IgD-negative memory B cell (primary cell): ENCODE results near the gene TRIM5. TPM values are rescaled to one million over a fixed set of nuclear protein-coding genes. Genes with fewer than 3 reads are reported as not detected.
A peak's percentile ranks its signal among the peaks of the same experiment; 100 is the strongest.

Experiments used
- H3K27ac Mint-ChIP-seq, 3 donors: one replicate each; pipeline ENCODE4 v1.8.0; 2020 to 2022; ENCODE audit warnings: mild to moderate bottlenecking in 3 of 3, mixed read lengths in 3 of 3, moderate library complexity in 1 of 3
- H3K27me3 Mint-ChIP-seq: one replicate; pipeline ENCODE4 v1.8.0; 2021; ENCODE audit warnings: mixed read lengths
- H3K36me3 Mint-ChIP-seq: one replicate; pipeline ENCODE4 v1.8.0; 2020; ENCODE audit warnings: mild to moderate bottlenecking, mixed read lengths
- H3K4me1 Mint-ChIP-seq, 3 donors: one replicate each; pipeline ENCODE4 v1.8.0; 2020 to 2022; ENCODE audit warnings: mixed read lengths in 3 of 3, mild to moderate bottlenecking in 1 of 3
- H3K4me3 Mint-ChIP-seq, 4 donors: one replicate each; pipeline ENCODE4 v1.8.0; 2020 to 2022; ENCODE audit warnings: mild to moderate bottlenecking in 4 of 4, mixed read lengths in 4 of 4, moderate library complexity in 3 of 4
- H3K9me3 Mint-ChIP-seq, 3 donors: one replicate each; pipeline ENCODE4 v1.8.0; 2020 to 2021; ENCODE audit warnings: mixed read lengths in 3 of 3, mild to moderate bottlenecking in 1 of 3
- polyA plus RNA-seq: library from polyadenylated mRNA; unstranded; fragments of 300-500 nt; fragmentation: Illumina TruSeq; gene quantifications from one replicate; pipeline ENCODE4 v1.2.3, GENCODE V29; 2021

The TRIM5 gene
- polyA plus RNA-seq, 1 donor from 2014 or later: 4.5 TPM

- Mint-ChIP-seq H3K36me3 (peaks cover 18% of the 10 kb centered on the region), H3K4me3 (peak within 1 kb of the TSS; percentile 75 to 96 (median 95)), H3K9me3 (no peaks in the 10 kb centered on the region), H3K27me3 (no peaks in the 10 kb centered on the region), H3K27ac (peak within 1 kb of the TSS; percentile 34 to 96 (median 95)), H3K4me1 (peaks cover 19 to 48% (median 23%) of the 10 kb centered on the region in 3 donors)
Observed at GRCh38 chr11:5624489-5625279, 60.2 kb downstream of the TRIM5 start, which contains the start of gene TRIM34. TRIM34 (plus strand) TSS chr11:5625001; CDS start chr11:5632332, 7,331 bp downstream.

GRCh38 chr11:5622802-5623201 is 62.1 kb downstream of the TRIM5 start:
- Mint-ChIP-seq H3K36me3 (peaks cover 13% of the 10 kb centered on the region), H3K27ac (no peak overlapping the region), H3K27me3 (no peaks in the 10 kb centered on the region), H3K9me3 (no peaks in the 10 kb centered on the region), H3K4me3 (peak overlapping the region in 3 of 4 donors; percentile 30 to 44 (median 39)), H3K4me1 (peaks cover 18 to 40% (median 23%) of the 10 kb centered on the region in 3 donors)

- Mint-ChIP-seq H3K9me3 (no peaks in the 10 kb centered on the region), H3K36me3 (peaks cover 6% of the 10 kb centered on the region), H3K27ac (peak overlapping the region in 1 of 3 donors; percentile 76), H3K4me1 (peaks cover 8 to 28% (median 17%) of the 10 kb centered on the region in 3 donors), H3K4me3 (peak overlapping the region in 1 of 4 donors; percentile 16), H3K27me3 (no peaks in the 10 kb centered on the region)
Observed at GRCh38 chr11:5621580-5621979, 63.3 kb downstream of the TRIM5 start.

GRCh38 chr11:5620651-5621521 is 64.0 kb downstream of the TRIM5 start:
- Mint-ChIP-seq H3K9me3 (no peaks in the 10 kb centered on the region), H3K36me3 (peaks cover 3% of the 10 kb centered on the region), H3K27ac (no peak overlapping the region), H3K4me3 (no peak overlapping the region), H3K4me1 (peaks cover 3 to 22% (median 12%) of the 10 kb centered on the region in 3 donors), H3K27me3 (no peaks in the 10 kb centered on the region)

- peaks cover 3% of the 10 kb centered on the region for H3K36me3 Mint-ChIP-seq
- no peak overlapping the region for H3K4me3 Mint-ChIP-seq
- H3K27ac Mint-ChIP-seq: no peak overlapping the region
Observed at GRCh38 chr11:5618807-5619206, 66.1 kb downstream of the TRIM5 start.

More at GRCh38 chr11:5618807-5619206, 66.1 kb downstream of the TRIM5 start:
- Mint-ChIP-seq H3K4me1 (peaks cover 0 to 4% (median 0%) of the 10 kb centered on the region in 3 donors), H3K27me3 (no peaks in the 10 kb centered on the region), H3K9me3 (no peaks in the 10 kb centered on the region)

Other genes with a start within 250 kb of the TRIM5 start
- gene OR51I1, start 243.6 kb downstream of the TRIM5 start, polyA plus RNA-seq: not detected
- gene OR51I2, start 235.8 kb downstream of the TRIM5 start, polyA plus RNA-seq: not detected
- not detected for gene OR52D1, start 196.4 kb downstream of the TRIM5 start, polyA plus RNA-seq
- not detected for gene UBQLN3, start 175.1 kb downstream of the TRIM5 start, polyA plus RNA-seq
- not detected for gene UBQLNL, start 168.4 kb downstream of the TRIM5 start, polyA plus RNA-seq
- gene OR52H1, start 136.5 kb downstream of the TRIM5 start, polyA plus RNA-seq: not detected
- not detected for gene OR52B6, start 104.2 kb downstream of the TRIM5 start, polyA plus RNA-seq
- gene TRIM6, start 88.4 kb downstream of the TRIM5 start, polyA plus RNA-seq: not detected
- 22.9 TPM for gene TRIM34, start 60.1 kb downstream of the TRIM5 start, polyA plus RNA-seq
- gene TRIM22, start 4.7 kb upstream of the TRIM5 start, polyA plus RNA-seq: 210 TPM
- not detected for gene OR56B1, start 51.4 kb upstream of the TRIM5 start, polyA plus RNA-seq
- gene OR52N4, start 69.2 kb upstream of the TRIM5 start, polyA plus RNA-seq: 0.75 TPM
- gene OR52N5, start 98.3 kb upstream of the TRIM5 start, polyA plus RNA-seq: not detected
- gene OR52N1, start 106.2 kb upstream of the TRIM5 start, polyA plus RNA-seq: not detected
- gene OR52N2, start 123.8 kb upstream of the TRIM5 start, polyA plus RNA-seq: not detected
- not detected for gene OR52E6, start 156.8 kb upstream of the TRIM5 start, polyA plus RNA-seq
- gene OR52E8, start 172.6 kb upstream of the TRIM5 start, polyA plus RNA-seq: not detected
- gene OR52E4, start 195.6 kb upstream of the TRIM5 start, polyA plus RNA-seq: not detected
- not detected for gene OR52E5, start 208.1 kb upstream of the TRIM5 start, polyA plus RNA-seq